ENCODE measurements around the gene RPL3. TPM values are rescaled to one million over a fixed set of nuclear protein-coding genes. Genes with fewer than 3 reads are reported as not detected.

The RPL3 gene
- polyA plus RNA-seq, 1 donor = 3,924 TPM

- DNase-seq = no peak
- Histone ChIP-seq H3K4me3 (ENCODE audit: low read length) (no peak overlapping the region), H3K27me3 (ENCODE audit: control insufficient read depth, insufficient read depth, low read length) (no peaks in the 10 kb centered on the region), H3K36me3 (ENCODE audit: control insufficient read depth, insufficient read depth, low read length) (peaks cover 53% of the 10 kb centered on the region), H3K27ac (ENCODE audit: low read length) (no peak overlapping the region), H3K9me3 (ENCODE audit: control insufficient read depth, low read depth, low read length) (no peaks in the 10 kb centered on the region), H3K4me1 (ENCODE audit: control insufficient read depth, insufficient read depth, low read length) (peaks cover 14% of the 10 kb centered on the region)
- no CpG with 5 or more reads among the region's 19 CpGs for WGBS (ENCODE audit: insufficient coverage, low lambda C conversion rate)
Measured at GRCh38 chr22:39311592-39312400, 7.6 kb downstream of the RPL3 start.

- Histone ChIP-seq H3K27ac (ENCODE audit: low read length) (no peak overlapping the region), H3K27me3 (ENCODE audit: control insufficient read depth, insufficient read depth, low read length) (no peaks in the 10 kb centered on the region), H3K9me3 (ENCODE audit: control insufficient read depth, low read depth, low read length) (no peaks in the 10 kb centered on the region), H3K36me3 (ENCODE audit: control insufficient read depth, insufficient read depth, low read length) (peaks cover 36% of the 10 kb centered on the region), H3K4me3 (ENCODE audit: low read length) (no peak overlapping the region), H3K4me1 (ENCODE audit: control insufficient read depth, insufficient read depth, low read length) (peaks cover under 1% of the 10 kb centered on the region)
- DNase-seq = no peak
- WGBS (ENCODE audit: insufficient coverage, low lambda C conversion rate) = 0% methylated on average over 1 of the region's 16 CpGs
Measured at GRCh38 chr22:39309881-39310714, 9.3 kb downstream of the RPL3 start.

GRCh38 chr22:39309364-39309861, 10.0 kb downstream of the RPL3 start:
- no peaks in the 10 kb centered on the region for H3K27me3 ChIP-seq (ENCODE audit: control insufficient read depth, insufficient read depth, low read length)
- DNase-seq = no peak
- H3K9me3 ChIP-seq (ENCODE audit: control insufficient read depth, low read depth, low read length) = no peaks in the 10 kb centered on the region
- no peaks in the 10 kb centered on the region for H3K4me1 ChIP-seq (ENCODE audit: control insufficient read depth, insufficient read depth, low read length)
- H3K27ac ChIP-seq (ENCODE audit: low read length) = no peak overlapping the region
- H3K4me3 ChIP-seq (ENCODE audit: low read length) = no peak overlapping the region
- WGBS (ENCODE audit: insufficient coverage, low lambda C conversion rate) = no CpG with 5 or more reads among the region's 18 CpGs
- peaks cover 29% of the 10 kb centered on the region for H3K36me3 ChIP-seq (ENCODE audit: control insufficient read depth, insufficient read depth, low read length)

GRCh38 chr22:39308614-39309363, 10.6 kb downstream of the RPL3 start:
- peaks cover 23% of the 10 kb centered on the region for H3K36me3 ChIP-seq (ENCODE audit: control insufficient read depth, insufficient read depth, low read length)
- H3K9me3 ChIP-seq (ENCODE audit: control insufficient read depth, low read depth, low read length) = no peaks in the 10 kb centered on the region
- DNase-seq = peak in 1 of 2 donors; percentile 22
- no peaks in the 10 kb centered on the region for H3K27me3 ChIP-seq (ENCODE audit: control insufficient read depth, insufficient read depth, low read length)
- H3K4me1 ChIP-seq (ENCODE audit: control insufficient read depth, insufficient read depth, low read length) = no peaks in the 10 kb centered on the region
- no peak overlapping the region for H3K4me3 ChIP-seq (ENCODE audit: low read length)
- no CpG with 5 or more reads among the region's 24 CpGs for WGBS (ENCODE audit: insufficient coverage, low lambda C conversion rate)
- no peak overlapping the region for H3K27ac ChIP-seq (ENCODE audit: low read length)

DNA sequence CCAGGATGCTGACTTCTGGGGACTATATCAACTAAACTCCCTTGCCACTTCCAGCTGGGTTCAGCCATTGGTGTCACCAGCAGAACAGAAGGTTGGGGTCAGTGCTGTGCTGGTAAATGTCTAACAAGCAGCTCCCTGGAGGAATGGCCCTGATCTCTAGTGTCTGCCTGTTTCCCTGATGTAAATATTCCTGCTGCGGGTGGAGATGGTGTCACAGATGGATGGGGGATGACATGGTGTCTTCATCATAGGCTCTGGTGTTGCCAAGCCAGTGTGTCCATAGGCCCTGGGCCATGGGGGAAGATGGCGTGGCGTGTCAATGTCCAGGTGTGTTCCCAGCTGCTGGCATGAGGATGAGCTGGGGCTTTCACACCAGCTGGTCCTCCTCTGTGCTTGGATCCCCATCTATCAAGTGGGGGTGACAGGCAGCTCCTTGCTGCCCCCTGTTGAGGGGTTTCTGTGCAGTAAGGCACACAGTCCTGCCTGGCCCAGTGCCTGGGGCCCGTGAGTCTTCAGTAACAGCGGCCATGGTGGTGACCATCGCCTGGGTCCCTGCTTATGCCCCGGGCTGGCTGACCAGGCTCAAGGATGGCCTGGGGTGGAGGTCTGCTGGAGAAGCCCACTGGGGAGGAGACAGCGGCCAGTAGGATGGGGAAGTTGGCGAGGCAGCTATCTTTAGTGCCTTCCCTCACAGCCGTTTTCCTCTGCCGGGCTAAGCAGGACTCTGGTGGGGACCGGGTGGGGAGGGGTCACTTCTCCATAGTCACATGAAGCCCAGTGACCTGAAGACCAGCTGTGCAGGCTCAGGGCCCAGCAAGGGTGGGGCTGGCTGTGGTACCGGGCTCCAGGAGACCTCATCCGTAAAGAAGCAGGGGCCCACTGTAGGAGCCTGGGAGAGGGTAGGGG, 12.7 kb downstream of the RPL3 start:
- no peaks in the 10 kb centered on the region for H3K9me3 ChIP-seq (ENCODE audit: control insufficient read depth, low read depth, low read length)
- DNase-seq = no peak

DNA sequence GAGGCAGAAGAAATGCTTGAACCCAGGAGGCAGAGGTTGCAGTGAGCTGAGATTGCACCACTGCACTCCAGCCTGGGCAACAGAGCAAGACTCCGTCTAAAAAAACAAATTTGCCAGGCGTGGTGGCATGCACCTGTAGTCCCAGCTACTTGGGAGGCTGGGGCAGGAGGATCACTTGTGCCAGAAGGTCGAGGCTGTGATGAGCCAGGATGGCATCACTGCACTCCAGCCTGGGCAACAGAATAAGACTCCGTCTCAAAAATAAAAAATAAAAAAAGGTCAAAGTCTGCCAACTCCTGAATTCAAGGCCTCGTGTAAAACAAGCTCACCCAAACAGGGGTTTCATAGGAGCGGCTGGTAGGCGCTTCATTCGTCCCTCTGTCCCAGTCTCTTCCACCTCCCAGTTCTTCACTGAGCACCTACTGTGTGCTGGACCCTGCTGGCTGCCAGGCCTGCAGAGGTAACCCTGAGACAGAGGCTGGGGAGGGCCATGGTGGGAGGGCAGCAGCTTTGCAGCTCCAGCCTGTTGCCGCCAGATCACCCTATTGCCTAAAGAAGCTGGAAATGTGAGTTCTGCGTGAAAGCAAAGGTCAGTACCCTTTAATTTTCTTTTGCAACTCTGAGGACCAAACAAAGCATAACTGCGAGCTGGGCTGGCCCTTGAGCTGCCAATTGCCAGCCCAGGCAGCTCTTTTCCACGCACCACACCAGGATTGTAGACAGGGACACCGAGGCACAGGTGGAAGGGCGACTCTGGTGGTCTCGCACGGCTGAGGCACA, 15.3 kb downstream of the RPL3 start:
- no CpG with 5 or more reads among the region's 16 CpGs for WGBS (ENCODE audit: insufficient coverage, low lambda C conversion rate)
- Histone ChIP-seq H3K27ac (ENCODE audit: low read length) (no peak overlapping the region), H3K9me3 (ENCODE audit: control insufficient read depth, low read depth, low read length) (no peaks in the 10 kb centered on the region), H3K36me3 (ENCODE audit: control insufficient read depth, insufficient read depth, low read length) (no peaks in the 10 kb centered on the region), H3K4me3 (ENCODE audit: low read length) (no peak overlapping the region), H3K27me3 (ENCODE audit: control insufficient read depth, insufficient read depth, low read length) (no peaks in the 10 kb centered on the region), H3K4me1 (ENCODE audit: control insufficient read depth, insufficient read depth, low read length) (peaks cover 8% of the 10 kb centered on the region)
- DNase-seq = no peak

More for the DNA sequence above, 12.7 kb downstream of the RPL3 start:
- H3K27me3 ChIP-seq (ENCODE audit: control insufficient read depth, insufficient read depth, low read length) = no peaks in the 10 kb centered on the region
- no peak overlapping the region for H3K4me3 ChIP-seq (ENCODE audit: low read length)
- H3K27ac ChIP-seq (ENCODE audit: low read length) = no peak overlapping the region
- no CpG with 5 or more reads among the region's 14 CpGs for WGBS (ENCODE audit: insufficient coverage, low lambda C conversion rate)
- no peaks in the 10 kb centered on the region for H3K4me1 ChIP-seq (ENCODE audit: control insufficient read depth, insufficient read depth, low read length)
- H3K36me3 ChIP-seq (ENCODE audit: control insufficient read depth, insufficient read depth, low read length) = peaks cover 2% of the 10 kb centered on the region

GRCh38 chr22:39303358-39303757, 16.1 kb downstream of the RPL3 start:
- no peaks in the 10 kb centered on the region for H3K27me3 ChIP-seq (ENCODE audit: control insufficient read depth, insufficient read depth, low read length)
- no peaks in the 10 kb centered on the region for H3K36me3 ChIP-seq (ENCODE audit: control insufficient read depth, insufficient read depth, low read length)
- no peaks in the 10 kb centered on the region for H3K9me3 ChIP-seq (ENCODE audit: control insufficient read depth, low read depth, low read length)
- no peak overlapping the region for H3K4me3 ChIP-seq (ENCODE audit: low read length)
- WGBS (ENCODE audit: insufficient coverage, low lambda C conversion rate) = no CpG with 5 or more reads among the region's 11 CpGs
- peaks cover 8% of the 10 kb centered on the region for H3K4me1 ChIP-seq (ENCODE audit: control insufficient read depth, insufficient read depth, low read length)
- no peak overlapping the region for H3K27ac ChIP-seq (ENCODE audit: low read length)
- DNase-seq = no peak

DNA sequence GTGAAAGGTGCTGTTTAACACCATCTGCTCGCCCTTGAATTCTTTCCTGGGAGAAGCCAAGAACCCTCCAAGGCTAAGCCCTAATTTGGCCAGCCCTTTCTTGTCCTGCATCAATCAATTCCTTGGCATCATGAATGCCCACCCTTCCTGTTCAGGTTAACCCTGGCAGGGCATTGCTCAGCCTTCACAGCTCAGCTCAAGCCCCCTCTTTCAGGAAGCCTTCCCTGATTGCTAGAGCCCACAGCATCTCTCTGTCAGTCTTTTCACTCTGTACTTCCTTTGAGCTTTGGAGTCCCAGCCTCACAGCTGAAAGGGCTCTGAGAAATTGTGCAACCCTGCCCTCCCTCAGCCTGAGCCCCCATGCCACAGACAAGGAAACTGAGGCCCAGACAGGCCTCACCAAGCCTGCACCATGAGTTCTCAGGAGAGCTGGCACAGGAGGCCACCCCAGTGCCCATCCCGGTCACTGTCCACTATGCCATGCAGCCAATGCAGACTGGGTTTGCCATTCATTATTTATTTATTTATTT, 16.9 kb downstream of the RPL3 start:
- no peak overlapping the region for H3K4me3 ChIP-seq (ENCODE audit: low read length)
- H3K9me3 ChIP-seq (ENCODE audit: control insufficient read depth, low read depth, low read length) = no peaks in the 10 kb centered on the region
- WGBS (ENCODE audit: insufficient coverage, low lambda C conversion rate) = no CpG with 5 or more reads among the region's 2 CpGs
- H3K27ac ChIP-seq (ENCODE audit: low read length) = no peak overlapping the region
- H3K36me3 ChIP-seq (ENCODE audit: control insufficient read depth, insufficient read depth, low read length) = no peaks in the 10 kb centered on the region
- H3K27me3 ChIP-seq (ENCODE audit: control insufficient read depth, insufficient read depth, low read length) = no peaks in the 10 kb centered on the region
- DNase-seq = no peak
- H3K4me1 ChIP-seq (ENCODE audit: control insufficient read depth, insufficient read depth, low read length) = peaks cover 11% of the 10 kb centered on the region

GRCh38 chr22:39301926-39302325, 17.5 kb downstream of the RPL3 start:
- Histone ChIP-seq H3K4me1 (ENCODE audit: control insufficient read depth, insufficient read depth, low read length) (peaks cover 17% of the 10 kb centered on the region), H3K27ac (ENCODE audit: low read length) (no peak overlapping the region), H3K9me3 (ENCODE audit: control insufficient read depth, low read depth, low read length) (no peaks in the 10 kb centered on the region), H3K4me3 (ENCODE audit: low read length) (no peak overlapping the region), H3K27me3 (ENCODE audit: control insufficient read depth, insufficient read depth, low read length) (no peaks in the 10 kb centered on the region), H3K36me3 (ENCODE audit: control insufficient read depth, insufficient read depth, low read length) (no peaks in the 10 kb centered on the region)
- DNase-seq = no peak
- no CpG with 5 or more reads among the region's 7 CpGs for WGBS (ENCODE audit: insufficient coverage, low lambda C conversion rate)

Data from large intestine (tissue), 3 donors.